HCT116 (cell line): ENCODE data around the gene STK25. TPM values are rescaled to one million over a fixed set of nuclear protein-coding genes. Genes with fewer than 3 reads are reported as not detected.

Source experiments
- ATAC-seq: fragments of 200-7000 bp; cut with Tn5 transposase; 2 replicates; pipeline ENCODE4 v1.9.1; 2020; ENCODE audit warnings: mild to moderate bottlenecking, moderate library complexity
- BruUV-seq: library from RNA; stranded (reverse); fragments of 400-500 nt; replicated peaks from 2 replicates; lab custom pipeline; 2021; lab: Mats Ljungman, UMichigan
- CTCF ChIA-PET: fragments of 300-600 bp; sonication (Branson Sonifier 250); formaldehyde crosslinking; loops from one replicate; lab custom pipeline; 2021; ENCODE audit warnings: antibody characterized with exemption; lab: Charles Lee
- POLR2A ChIA-PET: fragments of 300-600, 350-600 bp; sonication (Branson Sonifier 250); formaldehyde crosslinking; loops from one replicate; lab custom pipeline; 2021; ENCODE audit warnings: antibody characterized with exemption; lab: Charles Lee
- RAD21 ChIA-PET, 2 experiments: fragments of 300-600 bp; sonication (Branson Sonifier 250); formaldehyde crosslinking; loops; one replicate each; lab custom pipeline; 2023; ENCODE audit warnings: low total read pairs in 2 of 2; ENCODE audit not compliant: uncharacterized antibody in 2 of 2, unreplicated experiment in 2 of 2, low non-redundant PET in 1 of 2; lab: Charles Lee
- DNase-seq: peaks from one replicate; pipeline ENCODE4 v3.0.0-alpha.2; 2010; ENCODE audit warnings: low read depth, low spot score
- H2AFZ ChIP-seq: fragments of 200-600 bp; shearing (Covaris generic), sonication (generic); 2 replicates; pipeline ENCODE4 v1.6.1; 2017; ENCODE audit warnings: low read depth, mixed run types, mixed read lengths, antibody characterized with exemption, low read length; ENCODE audit not compliant: poor library complexity, severe bottlenecking
- H3K27ac ChIP-seq: 2 replicates; pipeline ENCODE4 v1.5.1; 2012; ENCODE audit warnings: low read depth, low read length
- H3K27me3 ChIP-seq: fragments of 200-600 bp; sonication (generic); 2 replicates; pipeline ENCODE4 v1.6.1; 2016; ENCODE audit warnings: mixed run types, low read length, mixed read lengths; ENCODE audit not compliant: insufficient read depth
- H3K36me3 ChIP-seq, 2 experiments: fragments of 200-500 bp in 1 of 2; fragments of 200-600 bp in 1 of 2; sonication (Bioruptor generic) in 1 of 2; sonication (generic) in 1 of 2; 2 replicates each; pipeline versions ENCODE4 v1.5.1 to v1.6.1; 2014 to 2016; ENCODE audit warnings: low read length in 2 of 2, inconsistent platforms in 1 of 2, mixed read lengths in 1 of 2, mixed run types in 1 of 2; ENCODE audit not compliant: insufficient read depth in 2 of 2, control insufficient read depth in 1 of 2
- H3K4me1 ChIP-seq, 2 experiments: fragments of 200-600 bp in 1 of 2; sonication (generic) in 1 of 2; 2 replicates each; pipeline versions ENCODE4 v1.5.1 to v1.6.1; 2012 to 2017; ENCODE audit warnings: low read length in 2 of 2, inconsistent platforms in 1 of 2, mild to moderate bottlenecking in 1 of 2, mixed read lengths in 1 of 2, mixed run types in 1 of 2, moderate library complexity in 1 of 2; ENCODE audit not compliant: insufficient read depth in 2 of 2, control insufficient read depth in 1 of 2
- H3K4me2 ChIP-seq: fragments of 200-600 bp; sonication (generic); 2 replicates; pipeline ENCODE4 v1.6.1; 2017; ENCODE audit warnings: mixed run types, low read length, mixed read lengths
- H3K4me3 ChIP-seq, 2 experiments: fragments of 200-600 bp in 1 of 2; sonication (generic) in 1 of 2; replicated peaks in 1 of 2; 2 replicates each; pipeline ENCODE4 v1.5.1; 2011 to 2016; ENCODE audit warnings: low read length in 2 of 2, control low read depth in 1 of 2, low read depth in 1 of 2, mild to moderate bottlenecking in 1 of 2, mixed read lengths in 1 of 2, mixed run types in 1 of 2
- H3K79me2 ChIP-seq: fragments of 200-600 bp; sonication (generic); 2 replicates; pipeline ENCODE4 v1.6.1; 2017; ENCODE audit warnings: mild to moderate bottlenecking, mixed run types, low read length, moderate library complexity, mixed read lengths; ENCODE audit not compliant: insufficient read depth
- H3K9ac ChIP-seq: fragments of 200-600 bp; sonication (generic); 2 replicates; pipeline ENCODE4 v1.6.1; 2016; ENCODE audit warnings: low read length, mixed read lengths
- H3K9me2 ChIP-seq: fragments of 200-600 bp; sonication (generic), shearing (Covaris generic); 2 replicates; pipeline ENCODE4 v1.6.1; 2017; ENCODE audit warnings: mixed run types, mild to moderate bottlenecking, moderate library complexity; ENCODE audit not compliant: insufficient read depth
- H3K9me3 ChIP-seq, 2 experiments: fragments of 200-500 bp in 1 of 2; fragments of 200-600 bp in 1 of 2; sonication (Bioruptor generic) in 1 of 2; sonication (generic) in 1 of 2; 2 replicates each; pipeline ENCODE4 v1.6.1; 2014 to 2017; ENCODE audit warnings: low read length in 2 of 2, mixed read lengths in 2 of 2, inconsistent platforms in 1 of 2, low read depth in 1 of 2, mild to moderate bottlenecking in 1 of 2, mixed run types in 1 of 2, moderate library complexity in 1 of 2; ENCODE audit not compliant: control insufficient read depth in 1 of 2, insufficient read depth in 1 of 2
- H4K20me1 ChIP-seq: fragments of 200-600 bp; sonication (generic), shearing (Covaris generic); 2 replicates; pipeline ENCODE4 v1.6.1; 2017; ENCODE audit warnings: mixed run types, mild to moderate bottlenecking, moderate library complexity; ENCODE audit not compliant: insufficient read depth
- CBX3 ChIP-seq: IDR thresholded peaks from 2 replicates; pipeline ENCODE4 v1.6.1; 2012; ENCODE audit warnings: low read depth
- EGR1 ChIP-seq: IDR thresholded peaks from 2 replicates; pipeline ENCODE4 v1.6.1; 2012; ENCODE audit warnings: low read depth
- ELF1 ChIP-seq: IDR thresholded peaks from 2 replicates; pipeline ENCODE4 v1.6.1; 2012; ENCODE audit warnings: low read depth, borderline replicate concordance
- FOSL1 ChIP-seq: IDR thresholded peaks from 2 replicates; pipeline ENCODE4 v1.6.1; 2012; ENCODE audit warnings: low read depth
- JUND ChIP-seq: IDR thresholded peaks from 2 replicates; pipeline ENCODE4 v1.6.1; 2012
- MAX ChIP-seq: IDR thresholded peaks from 2 replicates; pipeline ENCODE4 v1.6.1; 2012
- POLR2A ChIP-seq: IDR thresholded peaks from 2 replicates; pipeline ENCODE4 v1.7.0; 2011; ENCODE audit warnings: borderline replicate concordance; ENCODE audit not compliant: insufficient read depth, insufficient read length; ENCODE audit errors: extremely low read depth
- POLR2AphosphoS5 ChIP-seq: IDR thresholded peaks from 2 replicates; pipeline ENCODE4 v1.6.1; 2011; ENCODE audit warnings: mild to moderate bottlenecking, low read depth, low read length, moderate library complexity
- REST ChIP-seq: IDR thresholded peaks from 2 replicates; pipeline ENCODE4 v1.6.1; 2012; ENCODE audit warnings: low read depth
- SIN3A ChIP-seq: IDR thresholded peaks from 2 replicates; pipeline ENCODE4 v1.6.1; 2012; ENCODE audit warnings: low read depth
- SP1 ChIP-seq: IDR thresholded peaks from 2 replicates; pipeline ENCODE4 v1.6.1; 2012; ENCODE audit warnings: low read depth
- SRF ChIP-seq: IDR thresholded peaks from 2 replicates; pipeline ENCODE4 v1.6.1; 2012; ENCODE audit warnings: low read depth
- YY1 ChIP-seq: IDR thresholded peaks from 2 replicates; pipeline ENCODE4 v1.6.1; 2011; ENCODE audit warnings: low read length, low read depth, moderate library complexity, mild to moderate bottlenecking; ENCODE audit not compliant: insufficient replicate concordance; ENCODE audit errors: extremely low read depth
- ZFX ChIP-seq: fragments of 450-650 bp; IDR thresholded peaks from 2 replicates; pipeline ENCODE4 v1.6.1; 2017
- ZNF274 ChIP-seq: fragments of 200-500 bp; sonication (Bioruptor generic); IDR thresholded peaks from 2 replicates; pipeline ENCODE4 v1.6.1; 2014; ENCODE audit warnings: mild to moderate bottlenecking, low read depth, low read length, inconsistent platforms
- intact Hi-C: fragments of 100-400 bp; cut with micrococcal nuclease; formaldehyde crosslinking; loops from 2 replicates; pipeline ENCODE4 v1.10.0; 2022
- total RNA-seq: library from RNA; stranded (reverse); gene quantifications from one replicate; pipeline ENCODE4 v1.2.1, GENCODE V29; 2021; ENCODE audit not compliant: unreplicated experiment

The STK25 gene
- total RNA-seq, 1 experiment from 2014 or later = 160 TPM

- no peak for DNase-seq
- peak overlapping the region; percentile 95 for H3K4me2 ChIP-seq
- peak overlapping the region; percentile 45; the same call in 1 of the 2 replicates for H3K27ac ChIP-seq
- peaks cover 12 to 24% of the 10 kb centered on the region in 2 experiments for H3K4me1 ChIP-seq
- no peak overlapping the region for H2AFZ ChIP-seq
- peak overlapping the region; percentile 21 to 95 for H3K4me3 ChIP-seq
- H4K20me1 ChIP-seq = no peaks in the 10 kb centered on the region
- no peak overlapping the region for H3K9ac ChIP-seq
- BruUV-seq = no TSS peak
- H3K9me2 ChIP-seq = no peaks in the 10 kb centered on the region
- ChIA-PET RAD21 (no interaction called here), CTCF (no interaction called here)
- H3K36me3 ChIP-seq = no peaks in the 10 kb centered on the region; a peak in 1 of 4 replicates
- intact Hi-C loops = loop anchor here (5.0 kb wide), 2 partner anchors 128 to 152 kb away; partner anchors contain the start of genes ATG4B, FARP2 and THAP4
- ATAC-seq = no peak
- H3K79me2 ChIP-seq = peaks cover 38% of the 10 kb centered on the region
- 0 out of 2 replicates have a peak, but pooled peaks cover 3% of the 10 kb centered on the region for H3K27me3 ChIP-seq
- no peaks in the 10 kb centered on the region for H3K9me3 ChIP-seq
- TF ChIP-seq SP1 (no peak), EGR1 (no peak), MAX (no peak), JUND (no peak), ELF1 (no peak), ZFX (no peak), YY1 (no peak), FOSL1 (no peak), CBX3 (no peak), REST (no peak), SRF (no peak), POLR2AphosphoS5 (no peak), ZNF274 (no peak), POLR2A (no peak), SIN3A (no peak)
- TF ChIP-seq, all 23 proteins: peak for 0
- POLR2A ChIA-PET = no interaction called here
These were observed 886 bp upstream of the STK25 start for GRCh38 chr2:241509155-241509784.
